Measurements from ENCODE around the gene RAD23A. TPM values are rescaled to one million over a fixed set of nuclear protein-coding genes. Genes with fewer than 3 reads are reported as not detected.

Gene RAD23A
- total and polyA plus RNA-seq, 9 of the 15 experiments (the other 6 are each of a cell fraction or from before 2014, with no cell fraction given), result 9.5 to 181 (median 101) TPM

GRCh38 chr19:12965017-12965811 lies 19.6 kb downstream of the RAD23A start (continued):
- TF ChIP-seq, protein P1, sequence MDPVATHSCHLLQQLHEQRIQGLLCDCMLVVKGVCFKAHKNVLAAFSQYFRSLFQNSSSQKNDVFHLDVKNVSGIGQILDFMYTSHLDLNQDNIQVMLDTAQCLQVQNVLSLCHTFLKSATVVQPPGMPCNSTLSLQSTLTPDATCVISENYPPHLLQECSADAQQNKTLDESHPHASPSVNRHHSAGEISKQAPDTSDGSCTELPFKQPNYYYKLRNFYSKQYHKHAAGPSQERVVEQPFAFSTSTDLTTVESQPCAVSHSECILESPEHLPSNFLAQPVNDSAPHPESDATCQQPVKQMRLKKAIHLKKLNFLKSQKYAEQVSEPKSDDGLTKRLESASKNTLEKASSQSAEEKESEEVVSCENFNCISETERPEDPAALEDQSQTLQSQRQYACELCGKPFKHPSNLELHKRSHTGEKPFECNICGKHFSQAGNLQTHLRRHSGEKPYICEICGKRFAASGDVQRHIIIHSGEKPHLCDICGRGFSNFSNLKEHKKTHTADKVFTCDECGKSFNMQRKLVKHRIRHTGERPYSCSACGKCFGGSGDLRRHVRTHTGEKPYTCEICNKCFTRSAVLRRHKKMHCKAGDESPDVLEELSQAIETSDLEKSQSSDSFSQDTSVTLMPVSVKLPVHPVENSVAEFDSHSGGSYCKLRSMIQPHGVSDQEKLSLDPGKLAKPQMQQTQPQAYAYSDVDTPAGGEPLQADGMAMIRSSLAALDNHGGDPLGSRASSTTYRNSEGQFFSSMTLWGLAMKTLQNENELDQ (CRISPR knock-in tag; IDR thresholded peaks at IDR 0.05; ENCODE audit: borderline replicate concordance), result no peak
- no peak for TF ChIP-seq OTX1 (CRISPR knock-in tag; IDR thresholded peaks at IDR 0.05)
- TF ChIP-seq ZNF253 (CRISPR knock-in tag; conservative IDR thresholded peaks at IDR 0.05), result no peak
- TF ChIP-seq NEUROD1 (IDR thresholded peaks at IDR 0.05; ENCODE audit: borderline replicate concordance, low read depth, low read length, partially characterized antibody), result peak; percentile 30
- TF ChIP-seq, protein P2, sequence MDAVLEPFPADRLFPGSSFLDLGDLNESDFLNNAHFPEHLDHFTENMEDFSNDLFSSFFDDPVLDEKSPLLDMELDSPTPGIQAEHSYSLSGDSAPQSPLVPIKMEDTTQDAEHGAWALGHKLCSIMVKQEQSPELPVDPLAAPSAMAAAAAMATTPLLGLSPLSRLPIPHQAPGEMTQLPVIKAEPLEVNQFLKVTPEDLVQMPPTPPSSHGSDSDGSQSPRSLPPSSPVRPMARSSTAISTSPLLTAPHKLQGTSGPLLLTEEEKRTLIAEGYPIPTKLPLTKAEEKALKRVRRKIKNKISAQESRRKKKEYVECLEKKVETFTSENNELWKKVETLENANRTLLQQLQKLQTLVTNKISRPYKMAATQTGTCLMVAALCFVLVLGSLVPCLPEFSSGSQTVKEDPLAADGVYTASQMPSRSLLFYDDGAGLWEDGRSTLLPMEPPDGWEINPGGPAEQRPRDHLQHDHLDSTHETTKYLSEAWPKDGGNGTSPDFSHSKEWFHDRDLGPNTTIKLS (IDR thresholded peaks at IDR 0.05; ENCODE audit: borderline replicate concordance, low read depth), result peak; percentile 37; the same call in 1 of the 2 replicates
- TF ChIP-seq POLR2AphosphoS5 (IDR thresholded peaks at IDR 0.05; ENCODE audit: control insufficient read depth, insufficient read depth, low read depth, low read length), result peak; percentile 50; the same call in 1 of the 2 replicates
- TF ChIP-seq, protein P3, sequence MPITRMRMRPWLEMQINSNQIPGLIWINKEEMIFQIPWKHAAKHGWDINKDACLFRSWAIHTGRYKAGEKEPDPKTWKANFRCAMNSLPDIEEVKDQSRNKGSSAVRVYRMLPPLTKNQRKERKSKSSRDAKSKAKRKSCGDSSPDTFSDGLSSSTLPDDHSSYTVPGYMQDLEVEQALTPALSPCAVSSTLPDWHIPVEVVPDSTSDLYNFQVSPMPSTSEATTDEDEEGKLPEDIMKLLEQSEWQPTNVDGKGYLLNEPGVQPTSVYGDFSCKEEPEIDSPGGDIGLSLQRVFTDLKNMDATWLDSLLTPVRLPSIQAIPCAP (CRISPR knock-in tag; IDR thresholded peaks at IDR 0.05; ENCODE audit: borderline replicate concordance), result no peak
- no peak for TF ChIP-seq TCF7L2 (IDR thresholded peaks at IDR 0.05; ENCODE audit: low read depth, low read length)
- TF ChIP-seq PHF20 (IDR thresholded peaks at IDR 0.05; ENCODE audit: partially characterized antibody), result no peak
- TF ChIP-seq, protein P4, sequence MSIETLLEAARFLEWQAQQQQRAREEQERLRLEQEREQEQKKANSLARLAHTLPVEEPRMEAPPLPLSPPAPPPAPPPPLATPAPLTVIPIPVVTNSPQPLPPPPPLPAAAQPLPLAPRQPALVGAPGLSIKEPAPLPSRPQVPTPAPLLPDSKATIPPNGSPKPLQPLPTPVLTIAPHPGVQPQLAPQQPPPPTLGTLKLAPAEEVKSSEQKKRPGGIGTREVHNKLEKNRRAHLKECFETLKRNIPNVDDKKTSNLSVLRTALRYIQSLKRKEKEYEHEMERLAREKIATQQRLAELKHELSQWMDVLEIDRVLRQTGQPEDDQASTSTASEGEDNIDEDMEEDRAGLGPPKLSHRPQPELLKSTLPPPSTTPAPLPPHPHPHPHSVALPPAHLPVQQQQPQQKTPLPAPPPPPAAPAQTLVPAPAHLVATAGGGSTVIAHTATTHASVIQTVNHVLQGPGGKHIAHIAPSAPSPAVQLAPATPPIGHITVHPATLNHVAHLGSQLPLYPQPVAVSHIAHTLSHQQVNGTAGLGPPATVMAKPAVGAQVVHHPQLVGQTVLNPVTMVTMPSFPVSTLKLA (conservative IDR thresholded peaks at IDR 0.05), result peak; percentile 31 to 72; a peak in 2 of 4 replicates
- TF ChIP-seq ZNF217 (CRISPR knock-in tag; IDR thresholded peaks at IDR 0.05), result no peak
- TF ChIP-seq FOXM1 (IDR thresholded peaks at IDR 0.05; ENCODE audit: low read depth), result peak; percentile 43; the same call in 1 of the 2 replicates
- no peak for TF ChIP-seq FOXM1 (CRISPR knock-in tag; IDR thresholded peaks at IDR 0.05; ENCODE audit: low read depth)
- no peak for TF ChIP-seq PHTF2 (CRISPR knock-in tag; IDR thresholded peaks at IDR 0.05)
- TF ChIP-seq NFYB (IDR thresholded peaks at IDR 0.05; ENCODE audit: extremely low read depth, insufficient read length), result no peak
- peak; percentile 87 for TF ChIP-seq CTBP1 (IDR thresholded peaks at IDR 0.05; ENCODE audit: borderline replicate concordance)
- peak; percentile 66 for TF ChIP-seq SAFB (IDR thresholded peaks at IDR 0.05; ENCODE audit: borderline replicate concordance, low read depth, low read length)
- TF ChIP-seq ZBTB8A (IDR thresholded peaks at IDR 0.05; ENCODE audit: partially characterized antibody), result no peak
- no peak for TF ChIP-seq ZKSCAN1 (IDR thresholded peaks at IDR 0.05; ENCODE audit: low read depth, low read length)
- no peak for TF ChIP-seq HIVEP1 (CRISPR knock-in tag; IDR thresholded peaks at IDR 0.05)
- no peak for TF ChIP-seq ETV6 (IDR thresholded peaks at IDR 0.05; ENCODE audit: borderline replicate concordance in 1 of 2, low read depth in 2 of 2, low read length in 1 of 2)
- TF ChIP-seq ETV6 (CRISPR knock-in tag; IDR thresholded peaks at IDR 0.05; ENCODE audit: borderline replicate concordance), result no peak

All from K562 (cell line).